NCI-H82 treated with DMSO at 0.1 percent for 48 hours (cell line): Measurements from ENCODE around the gene MYOF.
"Not testable (repeated sequence)": the region's sequence is repeated elsewhere in the genome, so short reads cannot be mapped to it uniquely, and the experiment has no call there.

ENCODE experiments used
- DNase-seq: peaks from one replicate; lab custom pipeline; 2025; ENCODE audit not compliant: unreplicated experiment; lab: John Stamatoyannopoulos, UW

MYOF gene

DNA sequence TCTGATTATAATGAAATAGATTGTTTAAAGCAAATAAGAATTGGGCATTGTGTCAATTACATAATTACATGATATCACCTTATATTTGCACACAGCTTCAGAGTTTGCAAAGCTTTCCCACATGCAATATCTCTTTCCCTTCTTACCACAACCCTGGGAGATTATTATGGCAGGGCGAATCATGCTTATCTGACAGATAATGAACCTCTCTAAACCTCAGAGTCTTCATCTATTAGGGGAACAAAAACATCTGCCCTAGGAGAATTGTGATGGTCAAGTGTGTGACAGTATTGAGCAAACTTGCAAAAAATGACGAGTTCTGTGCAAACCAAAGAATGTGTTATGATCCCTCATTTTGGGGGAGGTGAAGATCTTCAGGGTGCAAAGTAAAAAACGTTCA, 90.0 kb downstream of the MYOF start:
- no peak for DNase-seq

DNA sequence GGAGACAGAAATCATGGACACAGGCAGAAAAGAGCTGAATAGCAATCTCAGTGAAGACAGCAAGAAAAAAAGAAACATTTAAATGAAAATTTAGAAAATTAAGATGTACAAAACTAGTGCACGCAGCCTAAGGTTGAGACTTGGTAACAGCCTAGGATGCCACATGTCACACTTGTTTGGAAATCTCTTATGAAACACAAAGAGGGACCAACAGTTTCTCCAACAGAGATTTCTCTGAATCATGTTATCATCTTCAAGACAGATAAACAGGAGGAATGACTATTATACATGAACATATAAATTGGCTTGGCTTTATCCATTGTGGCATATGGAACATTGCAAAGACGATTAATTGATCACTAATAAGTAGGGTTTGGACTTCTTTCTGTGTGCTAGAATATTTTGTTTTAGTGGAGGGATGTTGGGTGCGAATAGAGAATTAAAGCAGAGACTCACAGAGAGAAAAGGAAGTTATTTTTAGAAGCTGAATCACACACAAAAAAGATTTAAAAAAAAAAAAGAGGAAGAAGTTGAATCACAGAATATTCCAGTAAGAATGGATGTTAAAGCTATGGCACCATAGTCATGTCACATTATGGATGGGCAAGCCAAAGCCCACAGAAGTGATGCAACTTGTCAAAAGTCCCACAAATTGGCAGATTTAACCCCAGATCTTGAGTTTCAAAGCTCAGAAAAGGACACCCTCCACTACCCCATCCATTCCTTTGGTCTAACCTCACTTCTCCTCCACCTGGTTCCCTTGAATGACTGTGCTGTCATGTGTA, 91.6 kb downstream of the MYOF start:
- no peak for DNase-seq

GRCh38 chr10:93386631-93387369, 95.3 kb downstream of the MYOF start:
- DNase-seq: no peak

DNA sequence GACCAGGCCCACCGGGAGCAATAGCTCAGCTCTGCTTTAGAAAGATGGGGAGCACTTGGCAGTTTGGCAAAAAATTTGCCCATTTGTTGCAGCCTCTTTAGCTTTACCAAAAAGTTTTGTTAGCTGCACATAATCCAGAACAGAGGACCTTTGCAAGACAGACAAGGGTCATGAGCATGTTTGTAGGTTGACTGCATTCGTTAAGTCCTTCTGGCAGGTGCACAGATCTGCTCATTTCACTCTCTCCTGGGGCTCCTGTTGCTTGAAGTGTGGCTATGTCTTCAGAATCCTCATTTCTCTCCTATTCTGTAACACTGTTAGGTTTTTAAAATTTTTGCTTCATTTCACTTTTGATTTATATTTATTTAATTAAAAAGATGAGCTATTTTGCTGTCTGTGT, 96.8 kb downstream of the MYOF start:
- no peak for DNase-seq

DNA sequence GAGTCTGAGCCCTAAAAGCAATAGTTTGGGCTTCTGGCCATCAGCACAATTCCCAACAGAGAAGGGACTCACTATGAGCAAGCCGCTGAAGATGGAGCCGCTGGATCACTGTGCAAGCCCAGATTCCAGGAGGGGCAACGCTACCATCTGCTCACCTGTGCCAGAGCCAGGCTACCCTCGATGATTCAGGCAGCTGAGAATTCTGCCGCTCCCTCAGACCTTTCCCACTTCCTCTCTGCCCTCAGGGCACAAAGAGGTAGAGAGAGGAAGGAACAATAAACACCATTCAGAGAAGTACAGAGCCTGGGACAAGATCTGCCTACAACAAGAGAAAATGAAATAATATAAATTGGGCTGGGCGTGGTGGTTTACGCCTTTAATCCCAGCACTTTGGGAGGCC, 98.1 kb downstream of the MYOF start:
- DNase-seq: no peak

DNA sequence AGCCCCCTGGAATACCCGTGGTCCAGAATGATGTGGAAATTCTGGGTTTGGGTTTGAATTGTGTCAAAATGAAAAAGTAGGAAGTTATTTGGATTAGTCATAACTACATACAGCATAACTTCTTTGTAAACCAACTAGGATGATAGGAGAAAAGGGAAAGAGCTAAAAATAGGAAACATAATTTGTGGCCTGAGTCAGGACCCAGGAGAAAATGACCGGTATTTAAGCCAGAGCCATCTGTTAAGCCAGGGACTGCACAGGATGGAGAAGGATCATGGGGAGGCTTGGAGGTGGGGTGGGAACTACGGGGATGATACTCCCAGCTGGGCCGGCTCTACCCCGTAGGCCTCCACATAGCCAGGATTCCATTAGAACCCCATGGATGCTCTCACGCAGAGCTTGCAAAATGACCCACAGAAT, 98.6 kb downstream of the MYOF start:
- no peak for DNase-seq

DNA sequence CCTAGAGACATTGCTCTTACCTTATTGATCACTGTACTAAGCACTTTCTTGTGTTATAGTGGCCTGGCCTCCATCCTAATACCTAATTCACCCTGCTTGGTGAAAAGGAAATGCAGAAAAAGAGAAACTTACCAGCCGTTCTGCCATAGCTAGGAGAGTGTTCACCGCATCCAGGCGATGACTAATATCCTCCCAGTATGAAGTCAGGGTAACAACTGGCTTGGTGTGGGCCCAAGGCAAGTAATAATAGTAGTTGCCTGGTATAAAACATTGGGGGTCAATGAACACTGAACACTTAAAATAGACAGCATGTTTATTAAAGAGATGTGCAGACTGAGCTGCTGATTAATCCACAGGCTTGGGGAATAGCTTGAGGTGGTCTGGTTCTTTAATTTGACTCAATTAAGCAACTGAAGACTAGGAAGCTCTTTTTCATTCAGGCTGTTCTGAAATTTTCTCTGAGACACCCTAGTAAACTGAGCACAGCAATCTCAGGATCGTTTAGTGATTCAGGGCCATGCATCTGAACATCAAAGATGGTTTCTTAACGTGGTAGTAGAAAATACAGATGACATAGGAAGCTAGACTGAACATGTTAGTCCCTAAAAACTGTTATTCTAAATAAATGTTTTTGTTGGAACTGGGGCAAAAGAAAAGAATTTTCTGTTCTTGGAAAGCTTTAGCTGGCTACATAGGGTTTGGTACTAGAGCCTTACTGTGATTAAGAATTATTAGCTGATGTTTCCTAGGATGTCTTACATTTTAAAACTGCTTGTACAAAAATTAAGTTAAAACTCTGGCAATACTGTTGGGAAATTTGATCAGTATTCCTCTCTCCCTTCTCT, 102.2 kb downstream of the MYOF start:
- no peak for DNase-seq

- no peak for DNase-seq
Observed at GRCh38 chr10:93378997-93379730, 103.0 kb downstream of the MYOF start.

DNA sequence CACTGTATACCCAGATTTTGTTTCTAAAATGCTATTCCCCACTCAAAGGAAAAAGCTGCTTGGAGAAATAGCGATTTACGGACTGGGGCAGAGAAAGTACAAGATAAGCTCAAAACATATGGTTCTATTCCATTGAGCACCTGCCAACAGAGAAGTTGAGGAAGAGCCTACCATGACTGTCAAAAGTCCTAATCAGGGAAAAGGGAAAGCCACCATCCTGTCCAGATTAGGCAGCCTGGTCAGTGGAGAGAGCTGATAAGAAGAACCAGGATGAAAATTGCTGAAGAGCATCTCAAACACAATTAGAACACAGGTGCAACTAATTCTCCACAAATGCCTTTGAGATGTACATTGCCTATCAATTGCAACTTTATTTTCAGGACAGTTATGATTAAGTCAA, 104.1 kb downstream of the MYOF start:
- no peak for DNase-seq

- DNase-seq: peak; percentile 52
Observed at GRCh38 chr10:93376372-93377293, 105.5 kb downstream of the MYOF start.

DNA sequence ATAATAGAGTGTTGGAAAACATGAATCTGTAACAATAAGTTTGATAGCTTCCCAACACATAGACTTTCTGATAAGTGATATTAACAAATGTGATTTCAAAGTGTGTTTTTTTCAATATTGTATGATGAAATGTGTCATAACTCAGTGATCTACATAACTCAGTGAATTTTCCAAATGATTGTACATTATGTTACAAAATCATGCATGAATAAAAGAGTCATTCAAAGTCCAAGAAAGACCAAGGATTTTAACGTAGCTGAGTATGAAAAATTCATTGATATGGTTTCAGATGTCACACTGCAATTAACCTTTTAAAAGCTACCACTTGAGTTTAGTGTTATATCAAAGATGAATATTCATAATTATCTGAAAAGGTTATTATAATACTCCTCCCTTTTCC, 111.2 kb downstream of the MYOF start:
- no peak for DNase-seq

DNA sequence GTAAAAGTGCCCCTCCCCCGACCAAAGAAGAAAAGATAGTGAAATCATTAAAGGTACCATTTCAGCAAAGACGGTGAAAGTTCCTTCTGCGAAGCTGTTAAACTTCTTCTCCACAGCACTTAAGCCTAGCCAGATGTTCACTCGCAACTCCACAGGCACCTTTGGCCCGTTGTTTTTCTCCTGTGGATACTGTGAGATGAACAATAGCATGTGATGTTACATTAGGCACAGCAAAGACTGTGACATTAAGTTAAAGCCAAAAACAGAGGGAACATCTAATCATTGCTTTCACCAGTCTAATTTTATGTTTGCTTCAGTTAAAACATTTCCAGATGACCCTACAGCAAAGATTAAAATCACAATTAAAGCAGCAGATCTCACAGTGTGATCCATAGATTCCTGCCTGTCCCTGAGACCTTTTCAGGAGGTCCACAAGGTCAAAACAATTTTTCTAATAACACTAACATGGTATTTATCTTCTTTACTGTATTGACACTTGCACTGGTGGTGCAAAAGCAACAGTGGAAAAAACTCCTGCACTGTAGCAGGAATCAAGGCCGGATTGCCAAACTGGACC, 112.5 kb downstream of the MYOF start:
- no peak for DNase-seq

GRCh38 chr10:93368210-93368609, 113.9 kb downstream of the MYOF start:
- no peak for DNase-seq

DNA sequence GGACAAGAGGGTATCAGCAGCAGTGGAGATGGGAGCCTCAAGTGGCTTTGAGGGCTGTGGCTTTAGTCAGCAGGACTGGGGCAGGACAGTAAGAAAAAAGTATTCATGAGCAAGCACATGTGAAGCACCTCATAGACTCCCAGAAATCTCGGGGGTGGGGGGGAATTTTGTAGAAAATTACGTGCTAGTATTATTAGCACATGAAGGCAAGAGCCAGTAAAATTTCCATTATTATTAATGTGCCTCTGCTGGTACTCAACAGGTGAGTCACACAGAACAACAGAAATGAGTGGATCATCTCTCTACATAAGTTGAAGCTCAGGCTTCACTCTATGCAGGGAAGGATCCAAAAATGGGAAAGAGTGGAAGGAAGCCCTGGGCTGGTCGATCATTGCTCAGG, 114.5 kb downstream of the MYOF start:
- DNase-seq: no peak

GRCh38 chr10:93364966-93365365, 117.2 kb downstream of the MYOF start:
- no peak for DNase-seq

DNA sequence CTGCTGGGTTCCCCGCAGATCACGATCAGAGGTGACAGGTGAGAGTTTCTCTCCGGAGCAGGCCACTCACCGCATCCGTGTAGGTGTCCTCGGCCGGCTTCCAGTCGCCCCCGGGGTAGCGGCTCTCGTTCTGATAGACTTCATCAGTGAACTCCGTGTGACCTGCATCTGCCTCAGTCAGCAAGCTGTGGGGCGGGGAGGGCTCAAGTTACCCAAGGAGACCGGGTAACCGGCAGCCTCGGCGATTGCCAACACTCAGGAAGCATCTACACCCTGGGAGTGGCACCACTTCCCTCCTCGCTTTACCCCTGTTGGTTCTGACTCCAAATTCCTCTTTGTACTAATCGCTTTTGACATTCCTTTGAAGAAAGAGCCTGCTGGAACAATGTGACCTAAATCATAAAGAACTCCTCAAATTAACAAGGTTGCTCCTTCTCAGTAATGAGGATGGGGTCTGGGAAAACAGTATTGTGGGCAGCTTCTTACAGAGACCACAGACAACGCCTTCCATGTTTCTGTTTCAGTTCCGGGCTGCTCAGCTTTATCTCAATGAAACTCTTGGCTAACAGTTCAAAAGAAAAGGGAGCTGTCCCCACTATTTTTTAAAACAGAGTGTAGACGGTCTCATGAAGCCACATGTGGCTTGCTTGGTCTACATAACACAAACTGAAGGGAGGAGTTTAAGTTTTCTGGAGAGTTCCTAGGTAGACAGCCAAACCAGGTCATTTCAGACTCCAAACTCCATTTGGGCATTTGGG, 118.1 kb downstream of the MYOF start:
- no peak for DNase-seq

GRCh38 chr10:93358398-93358797, 123.7 kb downstream of the MYOF start:
- DNase-seq: not testable (repeated sequence)

DNA sequence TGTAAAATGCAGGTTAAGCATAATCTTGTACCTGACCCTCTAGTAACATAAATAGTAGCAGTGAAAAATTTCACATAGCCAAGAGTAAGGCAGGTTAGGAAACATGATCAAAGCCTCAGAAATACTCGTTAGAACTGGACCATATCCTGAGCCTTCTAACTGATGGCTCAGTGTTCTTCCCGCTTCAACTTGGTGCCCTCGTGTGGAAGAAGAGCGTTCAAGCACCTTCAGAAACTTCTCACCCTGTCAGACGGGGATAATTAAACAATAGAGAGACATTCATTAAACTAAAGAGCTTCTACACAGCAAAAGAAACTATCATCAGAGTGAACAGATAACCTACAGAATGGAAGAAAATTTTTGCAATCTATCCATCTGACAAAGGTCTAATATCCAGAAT, 124.5 kb downstream of the MYOF start:
- DNase-seq: peak; percentile 4

GRCh38 chr10:93356516-93356915, 125.6 kb downstream of the MYOF start:
- no peak for DNase-seq
